IMR-90 (cell line): ENCODE results near the gene LAMB3.

Experiments used
- BHLHE40 ChIP-seq: fragments of 150-350 bp; IDR thresholded peaks from 2 replicates; pipeline ENCODE4 v1.6.1; 2016; ENCODE audit warnings: mild to moderate bottlenecking, low read depth, low read length
- CEBPB ChIP-seq: IDR thresholded peaks from 2 replicates; pipeline ENCODE4 v1.6.1; 2012; ENCODE audit warnings: low read depth, low read length, improper control_type of control experiment
- CTCF ChIP-seq: conservative IDR thresholded peaks from 2 replicates; pipeline ENCODE4 v1.5.1; 2012; ENCODE audit warnings: mild to moderate bottlenecking, low read depth, low read length, improper control_type of control experiment
- FOS ChIP-seq: fragments of 150-350 bp; IDR thresholded peaks from 2 replicates; pipeline ENCODE4 v1.6.1; 2016; ENCODE audit warnings: low read depth, low read length
- MXI1 ChIP-seq: IDR thresholded peaks from 2 replicates; pipeline ENCODE4 v1.6.1; 2012; ENCODE audit warnings: low read depth, mild to moderate bottlenecking, low read length, moderate library complexity, borderline replicate concordance
- POLR2A ChIP-seq: IDR thresholded peaks from 2 replicates; pipeline ENCODE4 v1.6.1; 2012; ENCODE audit warnings: mild to moderate bottlenecking, low read depth, low read length
- RAD21 ChIP-seq: IDR thresholded peaks from 2 replicates; pipeline ENCODE4 v1.6.1; 2012; ENCODE audit warnings: low read length, improper control_type of control experiment
- RCOR1 ChIP-seq: IDR thresholded peaks from 2 replicates; pipeline ENCODE4 v1.6.1; 2012; ENCODE audit warnings: mild to moderate bottlenecking, low read length, improper control_type of control experiment; ENCODE audit not compliant: insufficient replicate concordance
- RFX5 ChIP-seq: IDR thresholded peaks from 2 replicates; pipeline ENCODE4 v1.8.0; 2012; ENCODE audit warnings: low read depth, mild to moderate bottlenecking, low read length, moderate library complexity
- USF2 ChIP-seq: fragments of 150-350 bp; IDR thresholded peaks from 2 replicates; pipeline ENCODE4 v1.6.1; 2017; ENCODE audit warnings: mild to moderate bottlenecking, antibody characterized with exemption, low read length, low read depth

- TF ChIP-seq USF2 (no peak), CTCF (no peak), POLR2A (no peak), RAD21 (no peak), FOS (no peak), BHLHE40 (no peak), RFX5 (no peak), MXI1 (no peak), CEBPB (no peak), RCOR1 (no peak)
Observed at GRCh38 chr1:209589440-209589839, 62.8 kb downstream of the LAMB3 start.
